ENCODE results near the gene PPFIA2.

DNA sequence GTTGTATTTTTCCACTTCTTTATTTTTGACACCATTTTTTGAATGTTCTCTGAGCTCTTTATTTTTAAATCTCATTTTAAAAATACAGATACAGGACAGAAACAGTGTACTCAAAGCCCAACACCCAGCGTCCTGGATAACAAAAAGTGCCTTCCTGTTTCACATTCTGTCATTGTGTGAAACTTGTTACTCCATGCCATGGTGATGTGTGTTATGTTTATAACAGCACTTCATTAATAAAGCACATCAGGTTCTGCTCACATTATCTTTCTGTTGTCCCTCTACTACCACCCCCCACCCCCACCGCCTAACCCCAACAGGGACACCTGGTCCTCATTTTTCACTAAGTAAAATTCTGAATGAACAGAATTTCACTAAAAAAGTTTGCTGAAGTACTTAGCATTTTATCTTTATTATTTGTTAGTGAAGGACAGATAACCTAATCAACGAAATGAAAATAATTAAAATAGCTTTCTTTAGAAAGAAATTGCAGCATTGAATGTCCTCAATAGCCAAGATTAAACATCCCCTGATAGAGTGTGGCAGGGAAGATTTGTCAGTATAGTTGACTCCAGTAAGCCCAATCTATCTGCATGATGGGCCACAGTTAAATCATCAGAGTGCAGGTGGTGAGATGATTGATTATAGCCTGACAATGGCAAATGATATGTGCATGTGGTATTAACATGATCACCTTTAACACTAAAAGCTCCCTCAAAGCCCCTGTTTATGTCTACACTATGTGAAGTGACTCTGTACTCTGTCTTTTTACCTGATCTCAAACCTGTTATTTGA is 527.4 kb downstream of the PPFIA2 start:
- no peak for TF ChIP-seq POLR2AphosphoS5 (IDR thresholded peaks at IDR 0.05)
- TF ChIP-seq, protein P1, sequence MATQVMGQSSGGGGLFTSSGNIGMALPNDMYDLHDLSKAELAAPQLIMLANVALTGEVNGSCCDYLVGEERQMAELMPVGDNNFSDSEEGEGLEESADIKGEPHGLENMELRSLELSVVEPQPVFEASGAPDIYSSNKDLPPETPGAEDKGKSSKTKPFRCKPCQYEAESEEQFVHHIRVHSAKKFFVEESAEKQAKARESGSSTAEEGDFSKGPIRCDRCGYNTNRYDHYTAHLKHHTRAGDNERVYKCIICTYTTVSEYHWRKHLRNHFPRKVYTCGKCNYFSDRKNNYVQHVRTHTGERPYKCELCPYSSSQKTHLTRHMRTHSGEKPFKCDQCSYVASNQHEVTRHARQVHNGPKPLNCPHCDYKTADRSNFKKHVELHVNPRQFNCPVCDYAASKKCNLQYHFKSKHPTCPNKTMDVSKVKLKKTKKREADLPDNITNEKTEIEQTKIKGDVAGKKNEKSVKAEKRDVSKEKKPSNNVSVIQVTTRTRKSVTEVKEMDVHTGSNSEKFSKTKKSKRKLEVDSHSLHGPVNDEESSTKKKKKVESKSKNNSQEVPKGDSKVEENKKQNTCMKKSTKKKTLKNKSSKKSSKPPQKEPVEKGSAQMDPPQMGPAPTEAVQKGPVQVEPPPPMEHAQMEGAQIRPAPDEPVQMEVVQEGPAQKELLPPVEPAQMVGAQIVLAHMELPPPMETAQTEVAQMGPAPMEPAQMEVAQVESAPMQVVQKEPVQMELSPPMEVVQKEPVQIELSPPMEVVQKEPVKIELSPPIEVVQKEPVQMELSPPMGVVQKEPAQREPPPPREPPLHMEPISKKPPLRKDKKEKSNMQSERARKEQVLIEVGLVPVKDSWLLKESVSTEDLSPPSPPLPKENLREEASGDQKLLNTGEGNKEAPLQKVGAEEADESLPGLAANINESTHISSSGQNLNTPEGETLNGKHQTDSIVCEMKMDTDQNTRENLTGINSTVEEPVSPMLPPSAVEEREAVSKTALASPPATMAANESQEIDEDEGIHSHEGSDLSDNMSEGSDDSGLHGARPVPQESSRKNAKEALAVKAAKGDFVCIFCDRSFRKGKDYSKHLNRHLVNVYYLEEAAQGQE (IDR thresholded peaks at IDR 0.05; ENCODE audit: borderline replicate concordance) = no peak
- TF ChIP-seq EZH2 (IDR thresholded peaks at IDR 0.05; ENCODE audit: borderline replicate concordance, insufficient read depth, low read length, poor library complexity, severe bottlenecking) = no peak
- TF ChIP-seq, protein P2, sequence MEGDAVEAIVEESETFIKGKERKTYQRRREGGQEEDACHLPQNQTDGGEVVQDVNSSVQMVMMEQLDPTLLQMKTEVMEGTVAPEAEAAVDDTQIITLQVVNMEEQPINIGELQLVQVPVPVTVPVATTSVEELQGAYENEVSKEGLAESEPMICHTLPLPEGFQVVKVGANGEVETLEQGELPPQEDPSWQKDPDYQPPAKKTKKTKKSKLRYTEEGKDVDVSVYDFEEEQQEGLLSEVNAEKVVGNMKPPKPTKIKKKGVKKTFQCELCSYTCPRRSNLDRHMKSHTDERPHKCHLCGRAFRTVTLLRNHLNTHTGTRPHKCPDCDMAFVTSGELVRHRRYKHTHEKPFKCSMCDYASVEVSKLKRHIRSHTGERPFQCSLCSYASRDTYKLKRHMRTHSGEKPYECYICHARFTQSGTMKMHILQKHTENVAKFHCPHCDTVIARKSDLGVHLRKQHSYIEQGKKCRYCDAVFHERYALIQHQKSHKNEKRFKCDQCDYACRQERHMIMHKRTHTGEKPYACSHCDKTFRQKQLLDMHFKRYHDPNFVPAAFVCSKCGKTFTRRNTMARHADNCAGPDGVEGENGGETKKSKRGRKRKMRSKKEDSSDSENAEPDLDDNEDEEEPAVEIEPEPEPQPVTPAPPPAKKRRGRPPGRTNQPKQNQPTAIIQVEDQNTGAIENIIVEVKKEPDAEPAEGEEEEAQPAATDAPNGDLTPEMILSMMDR (IDR thresholded peaks at IDR 0.05; ENCODE audit: poor library complexity, severe bottlenecking) = no peak
- no peak for TF ChIP-seq RAD21 (conservative IDR thresholded peaks at IDR 0.05)
- TF ChIP-seq EP300 (conservative IDR thresholded peaks at IDR 0.05; ENCODE audit: poor library complexity, severe bottlenecking) = no peak
- no peak for TF ChIP-seq MXI1 (conservative IDR thresholded peaks at IDR 0.05; ENCODE audit: poor library complexity, severe bottlenecking)

All from neural cell (in vitro differentiated cells).